DOHH2 (cell line): Measurements from ENCODE around the gene NCKAP5.

Experiments
- H3F3A ChIP-seq: fragments of 200-600 bp; sonication (generic), shearing (Covaris generic); 2 replicates; pipeline ENCODE4 v1.6.0; 2016; ENCODE audit warnings: antibody characterized with exemption, mild to moderate bottlenecking; ENCODE audit not compliant: control insufficient read depth, insufficient read depth
- H3K27ac ChIP-seq: fragments of 200-600 bp; sonication (generic); 2 replicates; pipeline ENCODE4 v1.5.1; 2014; ENCODE audit warnings: low read depth, mild to moderate bottlenecking, low read length, moderate library complexity
- H3K27me3 ChIP-seq: fragments of 200-600 bp; sonication (generic); 2 replicates; pipeline ENCODE4 v1.6.1; 2014; ENCODE audit warnings: mild to moderate bottlenecking, low read length, mixed read lengths; ENCODE audit not compliant: control insufficient read depth
- H3K36me3 ChIP-seq: fragments of 200-600 bp; sonication (generic); 2 replicates; pipeline ENCODE4 v1.6.1; 2014; ENCODE audit warnings: mild to moderate bottlenecking, low read length, moderate library complexity, mixed read lengths; ENCODE audit not compliant: control insufficient read depth
- H3K4me1 ChIP-seq: fragments of 200-600 bp; sonication (generic); 2 replicates; pipeline ENCODE4 v1.6.1; 2014; ENCODE audit warnings: mild to moderate bottlenecking, low read length, mixed read lengths; ENCODE audit not compliant: control insufficient read depth
- H3K4me2 ChIP-seq: fragments of 200-600 bp; sonication (generic); 2 replicates; pipeline ENCODE4 v1.6.0; 2014; ENCODE audit warnings: mild to moderate bottlenecking, low read length, moderate library complexity
- H3K4me3 ChIP-seq: fragments of 200-600 bp; sonication (generic); 2 replicates; pipeline ENCODE4 v1.5.1; 2014; ENCODE audit warnings: mild to moderate bottlenecking, low read length, mixed read lengths
- H3K79me2 ChIP-seq: fragments of 200-600 bp; sonication (generic); 2 replicates; pipeline ENCODE4 v1.6.1; 2014; ENCODE audit warnings: mild to moderate bottlenecking, low read length, mixed read lengths; ENCODE audit not compliant: control insufficient read depth
- H3K9me2 ChIP-seq: fragments of 200-600 bp; sonication (generic); replicated peaks from 2 replicates; pipeline ENCODE4 v1.6.1; 2014; ENCODE audit warnings: mild to moderate bottlenecking, low read length, mixed read lengths; ENCODE audit not compliant: control insufficient read depth
- H3K9me3 ChIP-seq: fragments of 200-600 bp; sonication (generic); 2 replicates; pipeline ENCODE4 v1.6.1; 2014; ENCODE audit warnings: antibody characterized with exemption, low read length, mixed read lengths; ENCODE audit not compliant: control insufficient read depth, insufficient read depth
- H4K20me1 ChIP-seq: fragments of 200-600 bp; sonication (generic); 2 replicates; pipeline ENCODE4 v1.6.0; 2014; ENCODE audit warnings: low read depth, mild to moderate bottlenecking, antibody characterized with exemption, low read length, moderate library complexity; ENCODE audit not compliant: control insufficient read depth, insufficient read depth
- EZH2phosphoT487 ChIP-seq: fragments of 200-600 bp; sonication (generic); IDR thresholded peaks from 2 replicates; pipeline ENCODE4 v1.6.1; 2017; ENCODE audit warnings: borderline replicate concordance, mild to moderate bottlenecking, antibody characterized with exemption, low read length, moderate library complexity, mixed read lengths
- TF ChIP-seq, protein P1 (sequence below): fragments of 200-600 bp; sonication (generic); IDR thresholded peaks from one replicate; pipeline ENCODE4 v1.5.1; 2014; ENCODE audit warnings: antibody characterized with exemption, mild to moderate bottlenecking, low read depth, low read length; ENCODE audit not compliant: poor library complexity, severe bottlenecking

Gene NCKAP5

GRCh38 chr2:133204421-133204820, 363.8 kb downstream of the NCKAP5 start:
- no peaks in the 10 kb centered on the region for H3K36me3 ChIP-seq
- no peaks in the 10 kb centered on the region for H3K9me2 ChIP-seq
- no peak overlapping the region for H3K27ac ChIP-seq
- no peaks in the 10 kb centered on the region for H4K20me1 ChIP-seq
- no peaks in the 10 kb centered on the region for H3K27me3 ChIP-seq
- TF ChIP-seq, protein P1, sequence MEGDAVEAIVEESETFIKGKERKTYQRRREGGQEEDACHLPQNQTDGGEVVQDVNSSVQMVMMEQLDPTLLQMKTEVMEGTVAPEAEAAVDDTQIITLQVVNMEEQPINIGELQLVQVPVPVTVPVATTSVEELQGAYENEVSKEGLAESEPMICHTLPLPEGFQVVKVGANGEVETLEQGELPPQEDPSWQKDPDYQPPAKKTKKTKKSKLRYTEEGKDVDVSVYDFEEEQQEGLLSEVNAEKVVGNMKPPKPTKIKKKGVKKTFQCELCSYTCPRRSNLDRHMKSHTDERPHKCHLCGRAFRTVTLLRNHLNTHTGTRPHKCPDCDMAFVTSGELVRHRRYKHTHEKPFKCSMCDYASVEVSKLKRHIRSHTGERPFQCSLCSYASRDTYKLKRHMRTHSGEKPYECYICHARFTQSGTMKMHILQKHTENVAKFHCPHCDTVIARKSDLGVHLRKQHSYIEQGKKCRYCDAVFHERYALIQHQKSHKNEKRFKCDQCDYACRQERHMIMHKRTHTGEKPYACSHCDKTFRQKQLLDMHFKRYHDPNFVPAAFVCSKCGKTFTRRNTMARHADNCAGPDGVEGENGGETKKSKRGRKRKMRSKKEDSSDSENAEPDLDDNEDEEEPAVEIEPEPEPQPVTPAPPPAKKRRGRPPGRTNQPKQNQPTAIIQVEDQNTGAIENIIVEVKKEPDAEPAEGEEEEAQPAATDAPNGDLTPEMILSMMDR = no peak
- no peak for TF ChIP-seq EZH2phosphoT487
- no peaks in the 10 kb centered on the region for H3F3A ChIP-seq
- no peaks in the 10 kb centered on the region for H3K79me2 ChIP-seq
- H3K4me1 ChIP-seq = no peaks in the 10 kb centered on the region
- no peak overlapping the region for H3K4me2 ChIP-seq
- no peaks in the 10 kb centered on the region for H3K9me3 ChIP-seq
- no peak overlapping the region for H3K4me3 ChIP-seq

DNA sequence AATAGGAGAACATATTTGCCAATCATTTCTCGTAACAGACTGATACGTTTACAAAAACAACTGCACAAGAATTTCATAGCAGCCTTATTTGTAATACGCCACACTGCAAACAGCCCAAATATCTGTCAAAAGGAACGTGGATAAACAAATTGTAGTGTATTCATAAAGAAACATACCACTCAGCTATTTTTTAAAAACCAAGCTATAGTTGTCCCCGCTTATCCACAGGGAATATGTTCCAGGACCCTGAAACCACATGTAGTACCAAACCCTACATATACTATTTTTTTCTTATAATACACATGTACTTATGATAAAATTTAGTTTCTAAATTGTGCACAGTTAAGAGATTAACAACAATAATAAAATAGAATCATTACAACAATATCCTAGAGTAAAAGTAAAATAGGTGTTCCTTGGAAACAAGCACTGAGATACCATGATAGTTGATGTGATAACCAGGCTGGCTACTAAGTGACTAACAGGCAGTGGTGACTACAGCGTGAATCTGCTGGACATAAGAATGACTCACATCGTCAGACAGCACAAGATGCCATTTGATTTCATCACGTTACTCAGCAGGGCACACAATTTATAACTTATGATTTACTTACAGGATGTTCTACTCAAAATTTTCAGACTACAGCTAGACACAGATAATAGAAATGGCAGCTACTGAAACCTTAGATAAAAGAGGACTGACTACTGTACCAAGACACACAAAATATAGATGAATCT, 367.4 kb downstream of the NCKAP5 start:
- H3K36me3 ChIP-seq = no peaks in the 10 kb centered on the region
- no peaks in the 10 kb centered on the region for H3K4me1 ChIP-seq
- H3K4me3 ChIP-seq = no peak overlapping the region
- TF ChIP-seq, protein P1 = no peak
- no peak for TF ChIP-seq EZH2phosphoT487
- no peak overlapping the region for H3K4me2 ChIP-seq
- H3K27ac ChIP-seq = no peak overlapping the region
- no peaks in the 10 kb centered on the region for H3F3A ChIP-seq
- H3K9me3 ChIP-seq = no peaks in the 10 kb centered on the region
- H3K9me2 ChIP-seq = no peaks in the 10 kb centered on the region
- no peaks in the 10 kb centered on the region for H4K20me1 ChIP-seq
- no peaks in the 10 kb centered on the region for H3K79me2 ChIP-seq
- H3K27me3 ChIP-seq = no peaks in the 10 kb centered on the region

- Histone ChIP-seq H3F3A (no peaks in the 10 kb centered on the region), H3K4me2 (no peak overlapping the region), H3K79me2 (no peaks in the 10 kb centered on the region), H3K4me1 (no peaks in the 10 kb centered on the region), H3K9me2 (no peaks in the 10 kb centered on the region), H3K4me3 (no peak overlapping the region), H4K20me1 (no peaks in the 10 kb centered on the region), H3K27me3 (no peaks in the 10 kb centered on the region), H3K9me3 (no peaks in the 10 kb centered on the region), H3K36me3 (no peaks in the 10 kb centered on the region), H3K27ac (no peak overlapping the region)
- no peak for TF ChIP-seq EZH2phosphoT487
- TF ChIP-seq, protein P1 = no peak
These were observed 369.6 kb downstream of the NCKAP5 start for GRCh38 chr2:133198678-133199077.
